ENCODE results near the gene STX16.

STX16 gene

DNA sequence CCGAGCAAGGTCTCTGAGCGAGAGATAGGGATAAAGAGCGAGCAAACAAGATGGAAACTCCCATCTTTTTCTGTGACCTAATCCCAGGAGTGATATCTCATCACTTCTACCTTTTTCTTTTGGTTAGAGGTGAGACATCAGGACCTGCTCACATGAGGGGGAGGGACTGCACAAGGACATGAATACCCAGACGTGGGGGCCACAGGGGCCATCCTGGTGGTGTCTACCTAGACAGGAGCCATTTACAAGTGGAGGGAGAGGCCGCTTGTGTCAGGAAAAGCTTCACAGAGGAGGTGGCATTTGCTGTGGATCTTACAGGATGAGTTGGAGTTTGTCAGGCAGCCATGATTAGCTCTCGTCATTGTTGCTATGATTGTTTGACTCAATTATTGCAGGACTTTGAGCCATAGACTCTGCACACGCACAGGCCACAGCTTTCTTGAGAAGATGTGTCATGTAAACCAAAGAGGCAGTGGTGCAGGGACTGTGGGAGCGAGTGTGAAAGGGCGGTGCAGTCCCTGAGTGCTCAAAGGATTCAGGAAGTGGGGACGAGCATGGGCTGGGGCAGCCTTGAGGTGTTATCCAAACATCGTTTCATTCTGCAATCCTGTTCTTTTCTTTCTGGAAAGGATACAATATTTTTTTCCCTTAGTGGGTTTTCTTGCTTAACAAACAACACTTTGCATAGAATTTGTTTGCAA lies 49.2 kb downstream of the STX16 start:
- no peak for DNase-seq

DNA sequence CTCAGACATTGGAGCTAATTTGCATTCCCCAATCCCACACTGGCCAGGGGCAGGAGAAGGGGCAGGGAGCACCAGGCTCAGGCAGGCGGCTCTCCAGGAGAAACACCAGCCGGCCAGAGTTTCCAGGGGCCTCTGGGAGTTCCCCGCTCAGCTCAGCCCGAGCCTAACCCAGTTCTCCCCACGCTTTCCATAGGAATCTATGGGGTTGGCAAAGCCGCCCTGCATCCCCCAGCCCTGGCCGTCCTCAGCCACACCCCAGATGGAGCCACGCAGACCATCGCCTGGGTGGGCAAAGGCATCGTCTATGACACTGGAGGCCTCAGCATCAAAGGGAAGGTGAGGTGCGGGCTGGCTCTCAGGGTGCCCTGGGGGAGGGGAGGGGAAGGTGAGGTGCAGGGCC lies 49.7 kb downstream of the STX16 start:
- DNase-seq: no peak

DNA sequence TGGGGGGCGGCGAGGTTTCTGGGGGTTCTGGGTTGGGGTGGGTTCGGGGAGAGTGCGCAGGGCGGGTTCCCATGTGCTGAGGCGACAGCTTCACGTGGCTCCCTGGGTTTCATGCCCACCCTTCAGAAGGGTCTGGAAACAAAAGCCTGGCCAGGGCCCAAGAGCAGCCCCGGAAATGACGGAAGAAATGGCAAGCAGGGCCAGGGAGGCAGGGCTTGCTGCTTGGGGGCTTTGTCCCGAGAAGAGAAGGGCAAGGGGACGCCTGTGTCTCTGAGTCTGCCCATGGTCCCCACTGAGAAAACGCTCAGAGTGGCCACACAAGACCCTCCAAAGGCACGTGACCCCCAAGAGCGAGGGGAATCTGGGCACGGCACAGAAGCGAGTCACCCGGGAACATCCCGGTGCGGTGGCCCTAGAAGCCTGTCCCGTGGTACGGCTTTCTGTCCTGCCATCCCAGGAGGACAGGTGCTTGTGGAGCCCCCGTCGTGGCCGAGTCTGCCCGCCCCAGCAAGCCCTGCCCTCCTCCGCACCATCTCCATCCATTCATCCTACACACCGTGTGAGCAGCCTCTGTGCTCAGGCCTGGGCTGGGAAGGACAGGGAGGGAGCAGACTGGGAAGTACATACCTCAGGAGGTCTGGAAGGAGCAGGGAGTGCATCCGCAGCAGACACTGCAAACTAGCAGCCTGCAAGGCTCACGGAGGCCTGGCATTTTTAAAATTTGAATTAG lies 50.5 kb downstream of the STX16 start:
- no peak for DNase-seq

DNA sequence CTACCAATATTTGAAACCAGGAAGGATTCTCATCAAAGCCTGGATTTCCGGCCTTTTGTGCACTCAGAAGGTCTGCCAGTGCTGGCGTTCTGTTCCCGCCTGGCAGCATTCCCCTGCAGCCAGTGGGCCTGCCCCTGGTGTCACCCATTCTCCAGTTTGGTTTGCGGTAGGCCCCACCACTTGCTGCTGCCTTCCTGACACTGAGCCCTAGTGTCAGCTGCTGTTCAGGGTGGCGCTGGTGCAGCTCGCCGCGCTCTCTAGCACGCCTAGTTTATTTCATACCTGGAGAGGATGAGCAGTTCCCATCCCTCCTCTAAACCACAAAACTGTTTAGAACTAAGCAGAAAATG lies 51.1 kb downstream of the STX16 start:
- DNase-seq: no peak

DNA sequence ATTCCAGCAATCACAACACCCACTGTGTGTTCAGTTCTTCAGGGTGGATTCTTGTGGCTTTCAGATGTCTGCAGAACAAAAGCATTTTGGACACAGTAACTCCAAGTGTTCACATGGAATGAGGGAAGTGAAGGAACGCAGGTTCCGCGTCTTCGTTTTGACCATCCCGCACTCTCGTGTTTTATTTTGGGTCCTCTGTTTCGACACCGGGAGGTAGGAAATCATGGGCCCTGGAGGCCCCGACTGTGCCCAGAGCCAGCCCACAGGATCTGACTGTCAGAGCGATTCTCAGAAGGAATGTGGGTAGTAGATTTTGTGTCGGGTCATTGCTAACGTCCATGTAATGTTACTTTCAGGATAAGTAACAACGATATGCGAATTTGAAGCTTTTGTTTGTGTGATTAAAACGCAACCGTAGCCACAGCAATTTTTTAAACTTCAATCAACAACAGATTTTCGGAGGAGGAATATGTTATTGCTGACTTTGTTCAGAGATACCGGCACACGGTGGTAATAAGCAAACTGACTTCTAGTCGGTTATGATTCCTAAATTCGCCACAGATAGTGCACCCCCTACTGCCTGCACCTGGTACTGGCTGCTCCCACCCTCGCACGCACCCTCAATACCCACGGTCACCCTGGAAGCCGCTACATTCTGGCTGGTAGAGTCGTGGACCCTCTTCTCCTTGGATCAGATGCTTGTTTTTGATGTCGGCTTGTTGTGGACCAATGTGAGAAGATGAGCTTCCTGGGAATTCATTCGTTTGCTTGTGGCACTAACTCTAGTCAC lies 52.0 kb downstream of the STX16 start:
- DNase-seq: no peak

DNA sequence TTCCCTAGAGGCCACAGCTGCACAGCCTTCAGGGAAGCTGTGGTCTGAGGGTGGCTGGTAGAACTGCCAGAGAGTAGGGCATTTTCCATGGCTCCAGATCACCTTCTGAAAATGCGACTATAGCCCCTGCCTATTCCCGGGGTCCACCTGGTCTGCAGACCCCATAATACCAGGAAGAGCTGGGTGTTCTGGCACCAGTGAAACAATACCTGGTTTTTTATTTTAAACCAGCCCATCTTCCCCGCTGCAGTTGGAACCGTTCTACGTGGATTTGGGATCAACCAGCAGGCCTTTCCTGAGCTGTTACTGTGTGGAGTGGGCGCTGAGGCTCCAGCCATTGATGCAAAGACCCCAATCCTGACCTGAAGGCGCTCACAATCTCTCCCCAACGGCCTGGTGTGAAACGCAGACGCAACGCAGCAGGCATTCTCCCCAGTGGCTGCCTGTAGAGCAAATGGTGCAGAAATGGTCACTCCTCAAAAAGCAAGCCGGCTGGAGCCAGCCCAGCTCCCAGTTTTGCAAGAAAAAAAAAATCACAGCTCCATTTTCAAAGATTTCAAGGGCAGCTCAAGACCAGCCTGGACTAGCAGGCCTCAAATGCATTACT lies 52.8 kb downstream of the STX16 start:
- no peak for DNase-seq

DNA sequence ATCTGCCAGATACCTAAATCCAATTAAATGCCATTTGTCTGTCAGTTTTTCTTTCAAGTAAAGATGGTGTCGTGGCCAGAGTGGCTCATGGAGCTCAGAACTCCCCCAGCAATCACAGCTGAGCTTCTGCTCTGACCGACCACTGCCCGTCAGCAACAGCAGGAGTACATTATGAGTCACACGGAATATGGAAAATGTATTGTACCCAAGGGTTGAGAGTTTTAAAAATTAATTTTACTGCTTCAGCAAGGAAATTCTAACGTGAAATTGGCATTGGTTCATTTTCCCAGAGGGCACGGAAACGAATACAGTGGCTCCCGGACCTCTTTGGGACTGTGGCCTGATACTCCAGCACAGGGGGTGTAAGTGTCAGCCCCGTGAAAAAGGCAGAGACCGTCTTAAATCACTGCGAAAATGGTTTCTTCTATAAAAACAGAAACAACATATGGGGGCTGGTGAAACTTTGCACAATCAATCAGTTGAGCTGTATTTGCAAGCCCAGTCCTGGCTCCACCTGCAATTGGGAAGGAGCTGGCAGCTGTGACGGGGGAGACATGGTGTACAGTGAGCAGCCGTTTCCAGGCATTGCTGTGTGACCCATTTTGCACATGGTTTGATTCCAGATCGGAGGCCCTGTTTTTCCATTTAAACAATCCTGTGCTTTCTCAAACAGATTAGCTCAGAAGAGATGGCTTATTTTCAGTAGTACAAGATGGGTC lies 54.3 kb downstream of the STX16 start:
- no peak for DNase-seq

DNA sequence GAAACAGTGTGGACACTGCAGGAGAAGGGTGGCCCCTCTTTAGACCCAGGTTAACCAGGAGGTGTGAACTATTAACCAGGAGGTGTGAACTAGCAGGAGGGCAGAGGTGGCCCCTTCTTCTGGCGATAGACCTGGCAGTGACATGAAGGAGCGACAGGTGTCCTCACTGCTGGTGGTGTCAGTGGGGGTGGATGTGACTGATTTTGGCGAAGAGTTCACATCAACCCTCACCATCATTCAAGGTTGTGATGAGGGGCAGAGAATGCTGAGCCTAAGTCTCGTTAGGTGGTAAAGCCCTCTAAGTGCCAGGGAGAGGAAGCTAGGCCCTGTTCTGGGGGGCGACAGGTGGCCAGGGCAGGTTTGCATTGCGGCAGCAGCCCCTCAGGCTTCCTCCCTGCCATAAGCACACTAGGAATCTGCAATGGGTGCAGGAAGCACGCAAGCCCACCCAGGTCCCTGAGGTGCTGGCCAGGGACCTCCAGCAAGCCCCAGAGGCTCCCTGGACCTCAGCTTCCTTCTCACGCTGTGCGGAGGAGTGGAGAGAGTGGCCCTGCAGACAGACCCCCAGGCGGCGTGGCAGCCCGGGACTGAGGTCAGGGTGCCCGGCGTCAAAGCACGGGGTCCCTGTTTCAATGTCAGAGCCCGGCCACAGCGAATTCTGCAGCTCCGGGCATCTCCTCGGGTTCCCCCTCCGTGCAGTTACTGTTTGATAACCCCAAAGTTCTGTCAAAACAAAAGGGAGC lies 55.2 kb downstream of the STX16 start:
- no peak for DNase-seq

DNA sequence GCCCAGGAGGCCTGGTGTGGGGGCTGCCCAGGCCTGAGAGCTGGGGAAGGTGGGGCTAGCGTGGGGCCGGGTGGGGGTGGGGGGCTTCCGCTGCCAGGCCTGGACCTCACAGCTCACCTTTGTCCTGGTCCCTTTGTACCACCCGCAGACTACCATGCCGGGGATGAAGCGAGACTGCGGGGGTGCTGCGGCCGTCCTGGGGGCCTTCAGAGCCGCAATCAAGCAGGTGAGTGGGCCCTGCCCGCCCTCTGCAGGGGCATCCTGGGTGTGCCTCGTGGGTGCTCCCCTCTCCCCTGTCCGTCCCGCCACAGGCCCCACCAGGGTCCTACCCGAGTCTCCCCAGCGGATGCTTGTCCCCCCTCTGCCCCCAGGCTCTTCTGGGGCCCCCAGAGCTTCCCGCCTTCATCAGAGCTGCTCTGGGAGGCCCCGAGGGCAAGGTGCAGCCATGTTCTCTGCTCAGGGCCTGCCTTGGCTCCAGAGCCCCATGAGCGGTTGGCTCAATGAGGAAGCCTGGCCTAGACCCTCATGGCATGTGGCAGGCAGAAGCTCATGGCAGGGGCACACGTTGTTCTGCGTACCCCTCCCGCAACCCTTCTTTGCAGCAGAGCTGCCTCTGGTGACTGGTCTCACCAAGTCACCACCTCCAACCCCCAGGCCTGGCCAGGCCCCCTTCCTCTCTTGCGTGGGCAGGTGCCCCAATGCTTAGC lies 56.0 kb downstream of the STX16 start:
- DNase-seq: no peak

DNA sequence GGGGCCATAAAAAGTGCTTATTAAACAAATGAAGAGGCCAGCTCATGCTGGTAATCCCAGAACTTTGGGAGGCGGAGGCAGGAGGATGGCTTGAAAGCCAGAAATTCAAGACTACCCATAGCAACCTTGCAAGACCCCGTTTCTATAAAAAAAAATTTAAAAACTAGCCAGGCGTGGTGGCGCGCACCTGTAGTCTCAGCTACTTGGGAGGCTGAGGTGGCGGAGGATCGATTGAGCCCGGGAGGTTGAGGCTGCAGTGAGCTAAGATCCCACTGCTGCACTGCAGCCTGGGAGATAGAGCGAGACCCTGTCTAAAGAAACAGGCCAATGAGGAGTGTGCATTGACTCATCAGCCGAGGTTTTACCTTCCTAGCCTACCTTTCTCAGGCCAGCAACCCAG lies 56.7 kb downstream of the STX16 start:
- DNase-seq: no peak

DNA sequence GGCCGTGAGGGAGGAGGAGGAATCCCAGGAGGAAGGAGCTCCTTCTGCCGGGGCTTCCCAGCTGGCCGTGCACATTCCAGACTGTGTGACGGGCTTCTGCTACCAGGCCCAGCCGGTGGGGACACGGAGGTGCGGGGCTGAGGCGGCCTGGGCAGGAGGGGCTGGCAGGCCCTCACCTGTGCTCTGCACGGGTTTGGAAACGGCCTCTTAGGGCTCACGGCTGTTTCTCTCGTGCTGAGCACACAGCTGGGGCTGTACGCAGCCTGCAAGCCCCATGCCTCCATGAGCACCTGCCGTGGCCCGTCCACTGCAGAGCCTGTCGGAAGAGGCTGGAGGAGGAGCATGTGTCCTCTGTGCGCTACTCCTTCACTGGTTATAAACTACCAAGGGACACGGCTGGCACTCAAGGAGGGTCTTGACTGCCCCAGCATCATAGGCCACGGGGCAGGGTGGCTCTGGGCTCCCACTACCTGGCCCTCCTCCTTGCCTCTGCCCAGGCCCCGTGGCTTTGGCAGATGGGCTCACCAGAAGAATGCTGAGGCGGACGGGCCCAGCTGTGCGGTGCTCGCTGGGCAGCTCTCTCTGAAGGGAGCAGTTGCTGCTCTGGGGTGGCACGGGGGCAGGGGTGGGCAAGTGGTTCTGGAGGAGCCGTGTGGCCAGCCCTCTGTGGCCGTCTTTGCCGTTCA lies 57.3 kb downstream of the STX16 start:
- DNase-seq: no peak

DNA sequence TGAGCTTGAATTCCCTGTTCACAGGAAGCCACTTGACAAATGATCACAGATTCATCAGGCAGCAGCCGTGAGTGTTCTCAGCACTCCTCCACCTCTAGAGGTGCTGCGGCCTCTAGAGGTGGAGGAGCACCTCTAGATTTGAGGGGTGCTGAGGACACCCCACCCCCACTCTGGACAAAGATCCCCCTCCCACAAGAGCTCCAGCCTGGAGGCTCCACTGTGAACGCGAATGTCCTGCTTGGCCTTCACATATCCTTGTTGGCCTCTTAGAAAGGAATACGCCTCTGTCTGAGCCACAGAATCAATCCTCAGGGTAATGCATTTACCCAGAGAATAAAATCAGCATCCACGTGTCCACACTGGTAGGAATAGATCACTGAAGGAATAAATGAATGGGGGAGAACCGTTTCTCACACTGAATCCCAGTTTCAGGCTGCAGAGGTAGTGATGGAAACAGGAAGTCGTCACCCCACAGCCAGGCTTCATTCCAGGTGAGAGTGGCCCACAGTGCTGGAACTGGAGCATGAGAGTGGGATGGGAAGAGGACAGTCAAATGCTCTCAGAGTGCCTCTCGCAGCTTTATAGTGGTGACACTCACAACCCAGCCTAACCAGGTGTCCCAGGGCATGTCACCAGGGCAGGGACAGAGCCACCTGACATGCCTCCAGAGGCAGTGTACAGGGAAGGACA lies 58.1 kb downstream of the STX16 start:
- no peak for DNase-seq

DNA sequence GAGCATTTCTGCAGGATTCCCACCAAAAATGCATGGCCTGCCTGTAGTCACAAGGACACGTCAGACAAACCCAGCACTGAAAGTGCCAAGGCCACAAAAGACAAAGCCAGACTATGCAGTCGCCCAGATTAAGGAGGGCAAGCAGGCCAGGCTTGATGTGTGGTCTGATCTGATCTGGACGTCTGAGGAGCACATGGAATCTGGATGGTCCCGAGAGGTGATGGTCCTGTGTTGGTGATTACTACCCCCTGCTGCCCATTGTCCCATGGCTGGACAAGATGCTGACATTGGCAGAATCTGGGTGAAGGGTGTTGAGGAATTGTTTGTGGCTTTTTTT lies 58.6 kb downstream of the STX16 start:
- no peak for DNase-seq

DNA sequence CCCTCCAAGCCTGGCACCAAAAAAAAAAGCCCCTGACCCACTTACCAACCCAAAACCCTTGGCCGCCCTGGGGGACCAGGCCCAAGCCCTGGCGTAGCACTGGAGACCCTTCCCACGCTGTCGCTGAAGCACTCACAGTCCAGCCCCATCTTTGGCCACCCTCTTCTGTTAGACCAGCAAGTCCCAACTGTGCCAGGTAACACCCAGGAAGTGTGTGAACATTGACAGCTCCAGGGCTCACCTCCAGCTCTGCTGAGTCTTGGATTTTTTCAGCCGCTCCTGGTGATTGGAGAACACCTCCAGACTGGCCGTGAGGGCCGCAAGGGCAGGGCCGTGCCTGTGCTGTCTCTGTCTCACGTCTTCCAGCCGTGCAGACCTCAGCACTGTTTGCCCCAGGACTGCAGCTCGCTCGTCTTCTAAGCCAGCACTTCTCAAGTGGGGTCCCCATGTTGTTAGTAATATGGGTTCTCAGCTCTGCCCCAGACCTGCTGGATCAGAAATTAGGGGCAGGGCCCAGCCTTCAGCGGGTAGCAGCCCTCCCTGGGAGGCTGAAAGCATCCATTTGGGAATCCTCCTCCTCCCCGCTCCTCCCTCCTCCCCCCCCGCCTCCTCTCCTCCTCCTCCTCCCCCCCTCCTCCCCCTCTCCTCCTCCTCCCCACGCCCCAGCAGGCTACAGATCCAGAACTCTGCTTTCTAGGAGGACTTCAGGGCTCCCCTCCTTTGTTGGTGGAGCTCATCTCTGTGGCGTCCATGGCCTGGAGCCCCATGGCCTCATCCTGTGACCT lies 59.6 kb downstream of the STX16 start:
- DNase-seq: no peak

DNA sequence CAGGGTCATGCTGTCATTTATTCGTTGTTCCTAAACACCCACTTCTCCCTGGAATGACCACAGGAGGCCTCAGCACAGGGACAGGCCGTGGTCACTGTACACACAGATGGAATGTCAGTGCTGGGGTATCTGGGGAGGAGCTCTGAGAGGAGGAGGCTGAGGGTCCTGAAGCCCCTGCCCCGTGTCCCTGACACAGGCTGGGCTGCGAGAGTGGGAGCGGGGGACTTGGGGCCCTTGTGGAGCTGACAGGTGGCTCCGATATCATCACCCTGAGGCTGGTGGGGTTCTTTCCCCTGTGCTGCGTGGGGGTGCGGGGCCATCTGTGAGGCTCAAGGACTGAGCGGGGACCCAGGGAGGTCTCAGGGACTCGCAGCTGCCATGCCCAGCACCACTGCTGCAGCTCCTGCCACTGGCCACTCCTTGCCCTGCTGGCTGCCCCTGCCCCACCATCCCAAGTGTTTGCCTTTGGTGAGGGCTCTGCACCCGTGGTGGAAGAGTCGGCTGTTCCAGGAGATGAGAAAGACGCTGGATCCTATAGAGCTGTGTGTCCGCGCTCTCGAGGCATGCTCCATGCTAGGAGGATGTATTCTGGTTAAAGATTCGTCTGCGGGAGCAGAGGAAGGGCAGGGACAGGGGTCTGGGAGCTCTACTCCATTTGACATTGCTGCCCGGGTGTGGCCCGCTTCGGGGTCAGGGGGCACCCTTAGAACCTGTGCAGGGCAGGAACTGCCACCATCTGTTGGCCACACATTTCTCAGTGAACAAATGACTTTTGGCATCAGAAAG lies 60.4 kb downstream of the STX16 start:
- no peak for DNase-seq

DNA sequence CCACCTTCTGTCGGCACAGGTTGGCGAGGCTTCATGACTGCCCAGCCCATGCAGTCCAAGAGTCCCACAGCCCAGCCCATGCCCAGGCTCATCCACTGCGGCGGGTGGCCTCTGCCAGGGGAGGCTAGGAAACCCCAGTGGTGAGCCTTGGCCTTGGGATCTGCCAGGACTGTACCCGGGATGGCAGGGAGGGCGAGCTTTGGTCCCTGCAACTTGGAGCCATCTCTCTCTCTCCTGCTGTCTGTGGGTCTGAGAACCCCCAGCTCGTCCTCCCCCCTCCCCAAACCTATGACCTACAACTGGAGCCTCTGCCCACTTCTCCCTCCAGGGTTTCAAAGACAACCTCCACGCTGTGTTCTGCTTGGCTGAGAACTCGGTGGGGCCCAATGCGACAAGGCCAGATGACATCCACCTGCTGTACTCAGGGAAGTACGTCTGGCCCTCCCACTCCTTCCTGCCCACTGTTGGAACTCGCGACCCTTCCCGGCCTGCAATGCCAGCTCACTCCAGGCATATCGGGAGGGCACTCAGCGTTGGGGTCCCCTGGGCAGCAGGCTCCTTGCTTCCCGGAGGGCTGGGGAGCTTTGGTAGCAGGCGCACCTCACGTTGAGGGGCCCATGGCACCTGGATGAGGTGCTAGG lies 61.2 kb downstream of the STX16 start:
- DNase-seq: no peak

DNA sequence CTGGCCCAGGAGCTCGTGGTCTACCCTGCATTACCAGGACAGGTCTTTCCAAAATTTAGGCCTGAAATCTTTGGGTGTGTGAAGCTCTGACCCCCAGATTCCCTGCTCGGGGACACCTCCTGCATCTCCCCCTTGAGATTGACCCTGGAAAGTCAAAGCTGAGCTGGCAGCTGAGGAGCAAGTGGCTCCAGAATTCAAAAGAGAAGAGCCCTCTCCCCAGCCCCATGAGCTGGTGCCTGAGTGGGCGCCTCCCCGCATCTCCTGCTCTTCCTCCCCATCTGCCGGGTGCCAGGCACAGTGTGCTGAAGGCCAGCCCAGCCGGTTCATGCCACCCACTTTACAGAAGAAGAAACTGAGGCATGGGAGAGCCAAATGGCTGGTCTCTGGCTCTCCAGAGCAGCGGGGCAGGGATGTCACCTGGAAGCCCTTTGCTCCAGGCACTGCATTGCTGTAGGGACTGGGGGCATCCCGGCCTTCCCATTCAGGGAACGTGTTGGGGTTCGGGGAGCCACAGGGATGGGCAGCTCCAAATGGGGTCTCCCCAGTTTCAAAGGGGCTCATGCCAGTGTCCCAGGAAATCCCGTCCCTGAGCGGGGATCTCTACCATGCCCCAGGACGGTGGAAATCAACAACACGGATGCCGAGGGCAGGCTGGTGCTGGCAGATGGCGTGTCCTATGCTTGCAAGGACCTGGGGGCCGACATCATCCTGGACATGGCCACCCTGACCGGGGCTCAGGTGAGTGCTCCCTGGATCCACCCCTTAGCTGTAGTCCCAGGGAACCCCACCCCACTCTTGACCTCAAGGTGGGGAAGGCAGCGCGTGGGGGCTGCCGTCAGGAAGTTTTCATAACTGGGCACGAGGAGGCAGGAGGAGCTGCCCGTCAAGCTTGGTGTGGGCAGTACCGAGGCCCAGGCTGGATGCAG lies 62.0 kb downstream of the STX16 start:
- no peak for DNase-seq
